GM12872 (cell line): Measurements from ENCODE around the gene KCNQ1OT1.

Experiments
- CTCF ChIP-seq: IDR thresholded peaks from 3 replicates; pipeline ENCODE4 v1.5.1; 2011; ENCODE audit warnings: low read depth, mild to moderate bottlenecking, low read length, moderate library complexity; ENCODE audit not compliant: insufficient read depth

KCNQ1OT1 gene

GRCh38 chr11:2744166-2744565 is 44.4 kb upstream of the KCNQ1OT1 start:
- no peak for TF ChIP-seq CTCF

GRCh38 chr11:2743427-2744110 is 43.8 kb upstream of the KCNQ1OT1 start:
- no peak for TF ChIP-seq CTCF

DNA sequence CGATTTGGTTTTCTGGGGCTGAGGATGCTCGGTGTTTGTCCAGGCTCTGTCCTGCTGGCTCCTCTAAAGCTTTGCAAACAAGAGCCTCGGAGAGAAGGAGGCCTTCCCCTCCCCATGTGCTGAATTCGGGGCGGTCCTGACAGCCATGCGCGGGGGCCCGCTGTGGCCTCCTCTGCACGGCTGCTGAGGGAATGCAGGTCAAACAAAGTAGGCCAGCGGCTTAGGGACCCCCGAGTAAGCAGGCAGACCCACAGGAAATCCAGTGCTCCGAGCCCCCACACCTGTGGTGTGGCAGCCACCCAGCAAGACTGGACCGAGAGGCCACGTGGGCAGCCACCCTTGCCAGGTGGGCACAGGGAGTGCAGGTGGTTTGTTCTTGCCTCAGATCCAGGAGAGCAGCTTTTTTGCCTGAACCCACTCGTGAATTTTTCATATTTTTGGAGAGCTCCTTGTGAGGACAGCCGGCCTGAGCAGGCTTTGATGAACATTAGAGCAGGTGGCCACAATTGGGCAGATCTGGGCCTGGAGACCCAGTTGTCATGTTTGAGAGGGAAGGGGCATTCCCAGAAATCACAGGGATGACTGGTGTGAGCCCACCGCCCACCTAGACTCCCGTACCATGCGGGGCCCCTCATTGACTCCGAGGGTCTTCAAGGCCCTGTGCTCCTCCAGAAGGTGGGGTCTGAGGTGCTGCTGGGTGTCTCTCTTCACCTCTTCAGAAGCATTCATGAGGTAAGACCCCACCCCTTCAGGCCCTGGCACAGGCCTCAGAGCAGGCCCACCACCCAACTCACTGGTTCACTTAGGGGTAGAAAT is 43.0 kb upstream of the KCNQ1OT1 start:
- TF ChIP-seq CTCF = no peak

DNA sequence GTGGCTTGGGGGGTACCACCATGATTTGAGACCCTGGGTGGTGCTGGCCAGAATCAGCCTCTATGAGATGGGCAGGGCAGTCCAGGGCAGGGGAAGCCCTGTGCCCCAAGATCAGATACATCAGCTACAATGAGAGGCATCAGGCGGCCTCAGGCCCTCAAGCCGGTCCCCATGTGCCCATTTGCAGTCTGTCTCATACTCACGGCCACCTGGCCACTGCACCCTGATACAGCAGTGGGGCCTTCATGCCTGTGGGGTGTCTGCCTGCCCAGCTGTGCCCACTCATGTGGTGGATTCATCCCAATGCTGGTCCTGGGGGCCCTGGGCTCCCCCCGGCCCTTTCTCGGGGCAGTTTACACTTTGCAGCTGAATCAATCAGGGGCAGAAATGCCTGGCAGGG is 42.4 kb upstream of the KCNQ1OT1 start:
- no peak for TF ChIP-seq CTCF

DNA sequence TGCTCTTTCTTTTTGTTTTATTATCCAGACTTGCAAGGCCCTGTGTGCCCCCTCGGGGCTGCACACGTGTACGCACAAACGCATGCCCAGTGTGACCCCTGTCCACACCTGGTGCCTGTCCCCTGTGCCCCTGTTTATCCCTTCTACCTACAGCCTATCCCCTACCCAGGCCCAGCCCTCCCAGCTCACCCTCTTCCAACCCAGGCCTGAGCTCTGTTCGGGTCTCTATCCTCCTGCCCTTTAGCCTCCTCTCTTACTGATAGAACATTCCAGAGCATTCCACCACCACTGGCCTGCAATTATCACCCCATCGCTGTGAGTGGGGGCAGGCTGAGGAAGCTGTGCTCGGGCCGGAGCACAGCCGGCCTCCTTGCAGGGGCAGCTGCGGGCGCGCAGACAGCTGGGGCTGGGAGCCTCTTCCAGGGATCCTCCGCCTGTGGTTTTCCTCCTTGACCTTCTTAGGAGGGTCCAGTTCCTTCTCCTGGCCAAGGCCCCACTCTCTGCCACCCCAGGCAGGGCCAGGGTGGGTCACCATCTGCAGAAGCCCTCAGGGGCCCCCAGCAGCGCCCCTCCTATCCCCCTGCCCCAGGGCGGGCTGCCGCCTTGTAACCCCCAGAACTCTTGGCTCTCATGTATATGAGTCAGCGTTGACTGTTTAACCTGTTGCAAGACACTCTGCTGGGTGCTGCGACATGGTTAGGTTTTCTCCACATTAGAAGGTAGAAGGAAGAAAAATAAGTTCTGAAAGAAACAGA is 41.8 kb upstream of the KCNQ1OT1 start:
- no peak for TF ChIP-seq CTCF

- TF ChIP-seq CTCF = no peak
Observed at GRCh38 chr11:2741006-2741376, 41.2 kb upstream of the KCNQ1OT1 start.

DNA sequence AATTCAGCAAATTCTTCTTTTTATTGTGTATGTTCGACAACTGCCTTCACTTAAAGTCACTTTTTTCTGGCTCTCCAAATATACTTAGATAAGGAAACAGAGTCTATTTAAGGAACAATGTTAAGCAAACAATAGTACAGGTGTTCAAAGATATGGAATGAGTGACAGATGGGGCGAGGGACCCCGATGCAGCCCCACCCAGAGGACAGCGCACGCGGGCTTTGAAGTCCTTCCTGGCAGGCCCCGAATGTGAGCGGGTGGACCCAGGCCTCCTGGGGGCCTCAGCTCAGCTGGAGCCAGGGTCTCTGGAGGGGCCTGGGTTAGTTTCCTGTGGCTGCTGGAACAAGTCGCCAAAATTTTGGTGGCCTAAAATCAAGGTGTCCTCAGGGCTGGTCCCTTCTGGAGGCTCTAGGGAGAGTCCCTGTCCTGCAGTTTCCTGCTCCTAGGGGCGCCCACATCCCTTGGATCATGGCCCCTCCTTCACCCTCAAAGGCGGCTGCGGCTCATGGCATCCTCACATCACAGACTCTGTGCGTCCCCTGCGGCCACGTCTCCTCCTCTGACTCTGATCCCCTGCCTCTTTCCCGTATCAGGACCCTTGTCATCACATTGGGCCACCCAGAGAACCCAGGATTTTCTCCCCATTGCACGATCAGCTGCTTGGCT is 40.6 kb upstream of the KCNQ1OT1 start:
- TF ChIP-seq CTCF = no peak
